ENCODE results near the gene ZNF398.

DNA sequence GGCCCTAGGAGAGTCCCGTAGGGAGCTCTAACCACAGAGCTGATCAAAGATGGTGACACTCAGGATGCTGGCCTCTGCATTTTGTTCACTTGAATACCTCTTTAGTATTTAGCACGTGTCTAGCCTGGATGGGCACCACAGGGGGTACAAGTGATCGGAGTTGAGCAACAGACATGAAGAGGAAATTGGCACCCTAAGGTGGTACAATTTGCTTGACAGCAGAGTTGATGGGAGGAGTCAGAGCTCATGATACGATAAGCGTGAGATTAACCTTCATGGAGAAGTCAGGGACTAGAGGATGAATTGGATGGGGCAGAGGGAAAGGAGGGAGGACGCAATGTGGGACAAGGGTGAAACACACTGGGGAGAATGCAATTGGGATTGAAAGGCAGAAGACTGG is 82.3 kb downstream of the ZNF398 start:
- TF ChIP-seq, protein P1, sequence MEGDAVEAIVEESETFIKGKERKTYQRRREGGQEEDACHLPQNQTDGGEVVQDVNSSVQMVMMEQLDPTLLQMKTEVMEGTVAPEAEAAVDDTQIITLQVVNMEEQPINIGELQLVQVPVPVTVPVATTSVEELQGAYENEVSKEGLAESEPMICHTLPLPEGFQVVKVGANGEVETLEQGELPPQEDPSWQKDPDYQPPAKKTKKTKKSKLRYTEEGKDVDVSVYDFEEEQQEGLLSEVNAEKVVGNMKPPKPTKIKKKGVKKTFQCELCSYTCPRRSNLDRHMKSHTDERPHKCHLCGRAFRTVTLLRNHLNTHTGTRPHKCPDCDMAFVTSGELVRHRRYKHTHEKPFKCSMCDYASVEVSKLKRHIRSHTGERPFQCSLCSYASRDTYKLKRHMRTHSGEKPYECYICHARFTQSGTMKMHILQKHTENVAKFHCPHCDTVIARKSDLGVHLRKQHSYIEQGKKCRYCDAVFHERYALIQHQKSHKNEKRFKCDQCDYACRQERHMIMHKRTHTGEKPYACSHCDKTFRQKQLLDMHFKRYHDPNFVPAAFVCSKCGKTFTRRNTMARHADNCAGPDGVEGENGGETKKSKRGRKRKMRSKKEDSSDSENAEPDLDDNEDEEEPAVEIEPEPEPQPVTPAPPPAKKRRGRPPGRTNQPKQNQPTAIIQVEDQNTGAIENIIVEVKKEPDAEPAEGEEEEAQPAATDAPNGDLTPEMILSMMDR (conservative IDR thresholded peaks at IDR 0.05; ENCODE audit: low read depth, low read length): no peak
- no peak for TF ChIP-seq EZH2phosphoT487 (IDR thresholded peaks at IDR 0.05; ENCODE audit: borderline replicate concordance, low read length)
